Kasumi-1 (cell line): Measurements from ENCODE around the gene KCNK4.

Experiments
- DNase-seq, 2 experiments: peaks; one replicate each; lab custom pipeline; 2025; lab: John Stamatoyannopoulos, UW

KCNK4 gene

DNA sequence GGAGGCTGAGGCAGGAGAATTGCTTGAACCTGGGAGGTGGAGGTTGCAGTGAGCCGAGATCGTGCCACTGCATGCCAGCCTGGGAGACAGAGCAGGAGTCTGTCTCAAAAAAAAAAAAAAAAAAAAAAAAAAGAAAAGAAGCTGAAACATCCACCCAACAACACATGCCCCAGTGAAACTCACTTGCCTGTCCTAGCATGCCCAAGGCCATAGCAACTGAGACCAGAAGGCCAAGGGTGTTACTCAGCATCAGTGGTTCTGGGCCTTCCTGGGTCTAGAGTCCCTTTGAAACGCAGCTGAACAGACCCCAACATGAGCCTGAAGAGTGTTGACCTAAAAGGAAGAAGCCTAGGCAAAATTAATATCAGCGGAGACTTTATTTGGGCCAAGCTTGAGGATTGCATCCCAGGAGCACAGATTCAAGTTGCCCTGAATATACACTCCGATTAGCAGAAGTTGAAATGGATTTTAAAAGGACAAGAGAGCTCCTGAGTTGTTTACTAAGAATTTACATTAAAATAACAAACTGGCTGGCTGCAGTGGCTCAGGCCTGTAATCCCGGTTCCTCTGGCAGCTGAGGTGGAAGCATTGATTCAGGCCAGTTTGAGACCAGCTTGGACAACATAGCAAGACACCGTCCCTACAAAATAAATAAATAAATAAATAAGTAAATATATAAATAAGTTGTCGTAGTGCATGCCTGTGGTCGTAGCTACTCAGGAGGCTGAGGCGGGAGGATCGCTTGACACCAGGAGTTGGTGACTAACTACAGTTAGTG lies 33.8 kb downstream of the KCNK4 start:
- DNase-seq = no peak

DNA sequence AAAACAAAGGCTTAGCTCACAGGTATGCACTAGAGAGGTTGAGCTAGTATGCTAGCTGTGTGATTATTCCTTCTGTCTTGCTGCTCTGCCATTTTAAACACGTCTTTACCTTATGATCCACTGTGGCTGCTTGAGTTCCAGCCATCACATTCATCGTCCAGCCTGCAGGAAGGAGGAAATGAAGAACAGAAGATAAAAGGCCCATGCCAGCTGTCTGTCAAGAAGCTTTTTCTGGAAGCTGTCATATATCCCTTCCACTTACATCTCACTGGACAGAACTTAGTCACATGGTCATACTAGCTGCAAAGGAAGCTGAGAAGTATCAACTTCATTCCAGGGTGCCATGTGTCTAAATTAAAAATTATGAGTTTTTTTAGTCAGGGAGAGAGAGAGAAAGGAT lies 36.3 kb downstream of the KCNK4 start:
- no peak for DNase-seq

DNA sequence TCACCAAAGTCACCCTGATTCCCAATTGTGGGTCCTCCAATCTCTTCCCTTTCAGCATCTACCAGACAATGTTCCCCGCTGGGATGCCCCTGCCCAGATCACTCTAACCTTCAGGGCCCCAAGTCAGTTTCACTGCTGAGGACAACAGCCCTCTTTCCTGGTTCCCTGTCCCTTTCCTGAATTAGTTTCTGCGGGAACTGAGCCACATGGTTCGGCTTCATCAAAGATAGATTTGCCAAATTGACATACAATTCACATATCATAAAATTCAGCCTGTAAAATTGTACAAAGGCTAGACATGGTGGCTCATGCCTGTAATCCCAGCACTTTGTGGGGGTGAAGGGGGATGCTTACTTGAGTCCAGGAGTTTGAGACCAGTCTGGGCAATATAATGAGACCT lies 36.9 kb downstream of the KCNK4 start:
- DNase-seq = no peak

DNA sequence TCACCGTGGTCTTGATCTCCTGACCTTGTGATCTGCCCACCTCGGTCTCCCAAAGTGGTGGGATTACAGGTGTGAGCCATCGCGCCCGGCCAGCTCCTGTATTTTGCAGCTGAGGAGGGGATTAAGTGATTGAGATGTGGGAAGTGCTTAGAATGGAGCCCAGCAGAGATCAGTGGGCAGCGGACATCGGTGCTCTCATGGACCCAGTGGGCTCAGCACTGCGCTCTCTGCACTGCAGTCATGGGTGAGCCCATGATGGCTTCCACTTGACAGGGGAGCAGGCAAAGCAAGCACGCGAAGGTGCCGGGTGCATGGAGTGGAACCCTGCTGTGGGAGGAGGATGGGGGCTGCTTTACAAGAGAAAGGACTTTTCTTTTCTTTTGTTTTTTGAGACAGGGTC lies 39.8 kb downstream of the KCNK4 start:
- DNase-seq = no peak

DNA sequence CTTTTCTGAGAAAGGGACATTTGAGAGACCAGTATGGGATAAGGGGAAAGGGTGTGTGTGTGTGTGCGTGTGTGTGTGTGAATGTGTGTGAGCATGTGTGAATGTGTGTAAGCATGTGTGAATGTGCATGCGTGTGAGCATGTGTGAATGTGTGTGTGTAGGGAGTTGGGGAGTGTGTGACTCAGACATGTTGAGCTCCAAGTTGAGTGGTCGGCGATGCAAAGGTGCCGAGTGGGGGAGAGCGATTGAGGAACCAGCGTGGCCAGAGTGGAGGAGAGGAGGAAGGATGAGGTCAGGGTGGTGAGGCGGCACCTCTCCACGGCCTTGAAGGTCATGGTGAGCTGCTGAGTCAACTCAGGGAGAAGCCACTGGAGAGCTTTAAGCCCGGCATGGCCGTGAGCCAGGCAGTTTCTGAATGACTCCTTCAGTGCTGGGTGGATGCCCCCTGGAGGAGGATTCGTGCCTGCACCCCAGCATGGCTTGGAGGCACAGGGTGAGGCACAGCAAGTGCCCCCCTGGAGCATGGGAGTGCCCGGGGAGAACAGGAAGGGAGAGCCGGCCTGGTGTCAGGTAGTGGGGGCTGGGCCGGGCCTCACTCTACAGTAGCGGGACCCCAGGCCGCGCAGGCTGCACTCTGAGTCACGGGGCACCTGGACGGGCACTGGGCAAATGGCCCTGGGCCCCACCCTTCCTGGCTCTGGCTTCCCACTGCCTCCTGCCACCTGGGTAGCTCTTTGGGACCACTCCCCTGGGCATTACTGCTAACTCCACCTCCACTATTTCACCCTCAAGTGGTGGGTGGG lies 40.7 kb downstream of the KCNK4 start:
- DNase-seq = peak; percentile 80 to 82

DNA sequence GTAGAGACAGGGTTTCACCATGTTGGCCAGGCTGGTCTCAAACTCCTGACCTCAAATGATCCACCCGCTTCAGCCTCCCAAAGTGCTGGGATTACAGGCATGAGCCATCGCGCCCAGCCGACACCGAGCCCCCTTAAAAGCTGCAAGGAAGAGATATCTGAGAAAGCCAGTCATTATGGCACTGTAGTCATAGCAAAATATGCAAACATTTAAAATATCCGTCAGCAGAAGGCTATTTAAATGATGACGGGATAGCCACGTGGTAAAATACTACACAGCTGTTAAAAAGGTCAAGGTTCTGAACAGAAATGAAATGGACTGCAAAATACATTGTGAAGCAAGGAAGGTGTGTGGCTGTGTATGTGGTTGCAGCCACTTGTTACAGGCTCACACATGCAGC lies 42.5 kb downstream of the KCNK4 start:
- peak; percentile 9 to 16 for DNase-seq

DNA sequence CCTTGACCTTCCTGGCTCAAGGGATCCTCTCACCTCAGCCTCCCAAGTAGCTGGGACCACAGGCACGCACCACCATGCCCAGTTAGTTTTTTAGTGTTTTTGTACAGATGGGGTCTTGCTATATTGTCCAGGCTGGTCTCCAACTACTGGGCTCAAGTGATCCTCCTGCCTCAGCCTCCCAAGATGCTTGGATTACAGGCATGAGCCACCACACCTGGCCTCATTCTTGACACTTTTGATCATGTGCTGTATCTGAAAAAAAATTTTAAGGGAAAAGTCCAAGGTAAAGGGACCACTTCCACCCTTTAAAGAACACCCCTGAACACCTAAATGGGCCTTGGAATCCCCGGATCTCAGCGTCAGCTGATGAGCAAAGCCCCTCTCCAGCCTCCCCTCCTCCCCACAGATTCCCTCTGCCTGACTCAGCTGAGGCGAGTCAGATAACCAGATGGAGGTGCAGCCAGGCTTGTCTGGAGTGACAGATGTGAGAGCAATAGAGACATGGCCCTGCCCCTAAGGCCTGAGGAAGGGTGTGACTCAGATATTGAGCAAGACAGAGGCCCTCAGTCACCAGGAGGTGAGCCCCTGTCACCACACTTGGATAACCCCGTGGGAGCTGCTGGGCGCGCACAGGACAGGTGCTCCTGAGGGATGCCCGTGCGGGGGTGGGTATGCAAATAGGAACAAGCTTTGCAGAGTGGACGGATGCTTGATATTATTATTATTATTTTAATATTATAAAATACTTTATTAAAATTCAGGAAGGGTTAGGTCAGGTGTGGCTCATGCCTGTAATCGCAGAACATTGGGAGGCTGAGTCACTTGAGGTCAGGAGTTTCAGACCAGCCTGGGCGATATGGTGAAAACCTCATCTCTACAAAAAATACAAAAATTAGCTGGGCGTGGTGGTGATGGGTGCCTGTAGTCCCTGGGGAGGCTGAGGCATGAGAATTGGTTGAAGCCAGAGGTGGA lies 43.9 kb downstream of the KCNK4 start:
- peak; percentile 88 to 91 for DNase-seq

DNA sequence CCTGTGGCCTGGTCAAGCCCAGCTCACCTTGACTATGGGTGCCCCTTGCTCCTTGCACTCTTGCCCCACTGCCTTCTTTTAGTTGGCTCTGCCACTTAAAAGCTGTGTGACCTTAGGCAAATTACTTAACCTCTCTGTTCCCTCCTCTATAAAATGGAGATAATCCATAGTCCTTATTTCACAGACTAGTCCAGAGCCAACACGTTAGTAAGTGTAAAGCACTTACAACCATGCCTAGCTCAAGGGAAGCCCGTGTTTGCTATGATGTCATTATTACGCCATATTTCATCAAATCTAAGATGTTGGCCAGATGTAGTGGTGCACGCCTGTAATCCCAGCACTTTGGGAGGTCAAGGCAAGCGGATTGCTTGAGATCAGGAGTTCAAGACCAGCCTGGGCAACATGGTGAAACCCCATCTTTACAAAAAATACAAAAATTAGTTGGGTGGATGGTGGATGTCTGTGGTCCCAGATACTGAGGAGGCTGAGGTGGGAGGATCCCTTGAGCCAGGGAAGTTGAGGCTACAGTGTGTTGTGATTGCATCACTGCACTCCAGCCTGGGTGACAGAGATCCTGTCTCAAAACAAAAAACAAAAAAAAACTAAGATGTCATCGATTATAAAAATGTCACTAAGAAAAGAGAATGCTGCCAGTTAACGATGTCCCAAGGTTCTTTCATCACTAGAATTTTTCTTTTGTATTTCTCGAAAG lies 46.6 kb downstream of the KCNK4 start:
- DNase-seq = no peak

DNA sequence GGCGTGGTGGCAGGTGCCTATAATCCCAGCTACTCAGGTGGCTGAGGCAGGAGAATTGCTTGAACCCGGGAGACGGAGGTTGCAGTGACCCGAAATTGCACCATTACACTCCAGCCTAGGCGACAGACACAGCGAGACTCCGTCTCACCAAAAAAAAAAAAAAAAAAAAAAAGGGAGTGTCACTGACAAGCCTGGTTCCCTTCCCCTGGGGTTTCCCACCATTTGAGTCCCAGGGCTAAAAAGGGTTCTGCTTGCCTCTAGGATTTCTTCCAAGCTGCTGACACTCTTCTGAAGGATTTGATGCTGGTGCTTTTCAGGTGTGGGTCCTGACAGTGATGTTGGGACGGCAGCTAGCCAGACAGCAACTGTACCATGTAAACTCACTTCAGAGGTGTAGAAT lies 47.6 kb downstream of the KCNK4 start:
- DNase-seq = no peak

DNA sequence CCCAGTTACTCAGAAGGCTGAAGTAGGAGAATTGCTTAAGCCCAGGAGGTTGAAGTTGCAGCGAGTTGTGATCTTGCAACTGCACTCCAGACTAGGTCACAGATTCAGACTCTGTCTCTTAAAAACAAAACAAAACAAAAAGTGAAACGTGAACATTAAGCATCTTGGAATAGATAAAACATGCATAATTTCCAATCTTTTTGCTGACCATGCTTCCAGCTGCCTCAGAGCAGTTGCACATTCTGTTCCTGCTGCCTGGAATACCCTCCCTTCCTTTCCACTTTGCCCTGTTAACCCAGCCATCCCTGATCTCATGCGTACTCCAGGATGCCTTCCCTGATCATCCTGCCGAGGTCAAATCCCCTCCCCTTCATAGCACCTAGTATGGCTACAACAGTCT lies 48.2 kb downstream of the KCNK4 start:
- no peak for DNase-seq

DNA sequence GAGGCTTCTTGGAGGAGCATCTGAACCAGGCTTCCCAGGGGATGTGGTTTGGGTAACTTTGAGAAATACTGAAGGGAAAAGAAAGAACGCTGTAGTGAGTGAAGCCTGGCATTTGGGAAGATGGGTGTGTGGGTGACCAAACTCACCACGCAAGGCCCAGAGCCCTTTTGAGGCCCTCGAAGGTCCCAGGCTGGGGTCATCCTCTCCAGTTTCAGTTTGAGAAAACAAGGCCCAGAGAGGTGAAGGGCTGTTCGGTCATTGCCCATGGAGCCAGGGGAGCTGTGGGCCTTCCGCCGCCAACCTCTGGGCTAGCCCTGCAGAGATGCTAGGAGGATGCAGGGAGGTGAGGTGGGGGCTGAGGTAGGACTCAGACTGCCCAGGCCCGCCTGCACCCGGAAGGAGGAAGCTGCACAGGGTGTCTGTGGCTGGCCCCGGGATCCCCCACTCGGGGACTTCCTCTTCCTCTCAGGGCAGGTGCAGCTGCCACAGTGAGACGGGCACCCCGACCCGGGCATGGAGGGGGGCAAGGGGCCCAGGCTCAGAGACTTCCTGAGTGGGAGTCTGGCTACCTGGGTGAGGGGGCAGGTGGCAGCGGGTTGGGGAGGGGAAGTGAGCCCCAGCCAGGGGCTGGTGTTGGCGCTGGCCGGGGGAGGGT lies 48.8 kb downstream of the KCNK4 start, which contains the start of gene CCDC88B:
TSS of gene CCDC88B (plus strand) at position 451 of the 655 bp plus-strand sequence. CDS start at position 514, 63 bp downstream.
- DNase-seq = peak; percentile 58 to 68

DNA sequence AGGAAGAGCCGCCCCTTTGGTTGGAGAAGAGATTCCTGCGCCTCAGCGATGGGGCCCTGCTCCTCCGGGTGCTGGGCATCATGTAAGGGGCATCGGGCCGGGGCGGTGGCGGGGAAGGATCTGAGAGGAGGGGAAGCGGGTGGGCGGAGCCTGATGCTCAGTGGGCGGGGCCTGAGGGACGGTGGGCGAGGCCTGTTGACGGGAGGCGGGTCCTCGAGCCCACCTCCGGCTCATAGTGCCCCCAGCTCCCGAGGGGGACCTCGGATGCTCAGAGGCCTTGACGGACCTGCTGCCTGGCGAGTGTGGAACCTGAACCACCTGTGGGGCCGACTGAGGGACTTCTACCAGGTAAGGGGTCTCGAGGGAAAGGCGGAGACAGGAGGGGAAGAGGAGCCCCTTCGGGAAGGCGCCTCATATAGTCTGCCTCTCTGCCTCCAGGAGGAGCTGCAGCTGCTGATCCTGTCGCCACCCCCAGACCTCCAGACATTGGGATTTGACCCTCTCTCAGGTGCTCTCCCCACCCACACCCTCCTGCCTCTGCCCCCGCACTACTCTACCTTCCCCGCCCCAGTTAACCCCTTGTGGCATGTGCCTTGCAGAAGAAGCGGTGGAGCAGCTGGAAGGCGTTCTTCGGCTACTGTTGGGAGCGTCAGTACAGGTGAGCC lies 49.7 kb downstream of the KCNK4 start:
- DNase-seq = peak; percentile 42 to 59

DNA sequence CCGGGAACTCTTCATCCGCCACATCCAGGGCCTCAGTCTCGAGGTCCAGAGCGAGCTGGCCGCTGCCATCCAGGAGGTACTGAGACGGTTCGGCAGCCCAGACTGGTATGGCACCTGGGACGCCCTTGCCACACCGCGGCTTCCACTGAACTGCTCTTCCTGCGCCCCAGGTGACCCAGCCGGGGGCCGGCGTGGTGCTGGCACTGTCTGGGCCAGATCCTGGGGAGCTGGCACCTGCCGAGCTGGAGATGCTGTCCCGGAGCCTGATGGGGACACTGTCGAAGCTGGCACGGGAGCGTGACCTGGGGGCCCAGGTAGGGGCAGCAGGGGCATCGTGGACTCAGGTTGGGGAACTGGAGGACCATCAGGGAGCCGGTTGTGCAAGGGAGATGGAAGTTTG lies 50.3 kb downstream of the KCNK4 start:
- DNase-seq = no peak

DNA sequence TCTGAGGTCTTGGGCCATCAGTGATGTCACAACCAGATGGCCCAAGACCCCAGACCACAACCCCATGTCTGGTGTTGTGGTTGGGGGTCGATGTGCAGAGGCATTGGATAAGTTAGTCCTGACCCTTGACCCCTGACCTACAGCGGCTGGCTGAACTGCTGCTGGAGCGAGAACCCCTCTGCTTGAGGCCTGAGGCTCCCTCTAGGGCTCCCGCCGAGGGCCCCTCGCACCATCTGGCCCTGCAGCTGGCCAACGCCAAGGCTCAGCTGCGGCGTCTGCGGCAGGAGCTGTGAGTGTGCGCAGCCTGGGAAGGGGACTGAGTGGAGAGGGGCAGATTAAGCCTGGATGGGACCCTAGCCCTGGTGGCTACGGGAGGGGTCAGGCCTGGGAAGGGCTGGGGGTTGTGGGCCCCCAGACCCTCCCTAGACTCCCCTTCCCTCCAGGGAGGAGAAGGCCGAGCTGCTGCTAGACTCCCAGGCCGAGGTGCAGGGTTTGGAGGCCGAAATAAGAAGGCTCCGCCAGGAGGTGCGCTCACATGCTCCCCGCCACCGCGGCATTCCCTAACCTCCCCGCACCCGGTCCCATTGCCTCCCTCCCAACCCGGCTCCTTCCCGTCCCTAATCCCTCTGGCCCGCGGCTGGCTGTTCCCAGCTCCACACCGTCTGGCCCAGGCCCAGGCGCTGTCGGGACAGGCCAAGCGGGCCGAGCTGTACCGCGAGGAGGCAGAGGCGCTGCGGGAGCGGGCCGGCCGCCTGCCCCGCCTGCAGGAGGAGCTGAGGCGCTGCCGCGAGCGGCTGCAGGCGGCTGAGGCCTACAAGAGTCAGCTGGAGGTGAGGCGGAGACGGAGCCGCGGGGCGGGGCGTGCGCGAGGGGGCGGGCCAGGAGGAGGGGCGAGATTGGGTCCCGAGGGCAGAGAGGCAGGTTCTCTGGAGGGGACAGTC lies 51.0 kb downstream of the KCNK4 start:
- peak; percentile 79 to 87 for DNase-seq

DNA sequence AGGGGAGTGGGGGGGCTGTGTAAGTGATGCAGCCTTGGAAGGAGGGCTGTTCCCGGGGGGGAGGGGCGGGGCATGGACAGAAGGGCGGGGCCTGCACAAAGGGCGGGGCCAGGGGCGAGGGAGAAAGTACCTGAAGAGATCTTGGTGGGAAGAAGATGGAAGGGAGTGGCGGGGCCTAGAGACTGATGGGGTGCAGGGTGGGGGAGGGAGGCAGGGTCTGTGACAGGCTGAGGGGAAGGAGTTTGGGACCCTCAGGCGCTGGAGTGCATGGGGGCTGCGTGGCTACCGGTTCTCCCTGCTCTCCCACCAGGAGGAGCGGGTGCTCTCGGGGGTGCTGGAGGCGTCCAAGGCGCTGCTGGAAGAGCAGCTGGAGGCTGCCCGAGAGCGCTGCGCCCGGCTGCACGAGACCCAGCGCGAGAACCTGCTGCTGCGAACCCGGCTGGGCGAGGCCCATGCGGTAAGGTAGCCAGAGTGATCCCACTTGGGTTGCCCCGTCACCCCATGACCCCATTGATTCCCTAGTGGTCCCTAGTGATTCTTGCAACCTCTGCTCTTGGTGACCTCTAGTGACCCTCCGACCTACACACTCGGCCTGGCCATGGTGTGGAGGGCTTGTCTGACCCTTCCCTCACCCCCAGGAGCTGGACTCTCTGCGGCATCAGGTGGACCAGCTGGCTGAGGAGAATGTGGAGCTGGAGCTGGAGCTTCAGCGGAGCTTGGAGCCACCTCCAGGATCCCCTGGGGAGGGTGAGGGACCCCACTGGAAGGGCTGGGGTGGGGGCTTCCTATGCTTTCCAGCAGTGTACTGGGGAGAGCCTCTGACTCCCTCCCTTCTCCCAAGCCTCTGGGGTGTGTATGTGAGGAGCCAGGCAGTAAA lies 52.0 kb downstream of the KCNK4 start:
- DNase-seq = no peak

DNA sequence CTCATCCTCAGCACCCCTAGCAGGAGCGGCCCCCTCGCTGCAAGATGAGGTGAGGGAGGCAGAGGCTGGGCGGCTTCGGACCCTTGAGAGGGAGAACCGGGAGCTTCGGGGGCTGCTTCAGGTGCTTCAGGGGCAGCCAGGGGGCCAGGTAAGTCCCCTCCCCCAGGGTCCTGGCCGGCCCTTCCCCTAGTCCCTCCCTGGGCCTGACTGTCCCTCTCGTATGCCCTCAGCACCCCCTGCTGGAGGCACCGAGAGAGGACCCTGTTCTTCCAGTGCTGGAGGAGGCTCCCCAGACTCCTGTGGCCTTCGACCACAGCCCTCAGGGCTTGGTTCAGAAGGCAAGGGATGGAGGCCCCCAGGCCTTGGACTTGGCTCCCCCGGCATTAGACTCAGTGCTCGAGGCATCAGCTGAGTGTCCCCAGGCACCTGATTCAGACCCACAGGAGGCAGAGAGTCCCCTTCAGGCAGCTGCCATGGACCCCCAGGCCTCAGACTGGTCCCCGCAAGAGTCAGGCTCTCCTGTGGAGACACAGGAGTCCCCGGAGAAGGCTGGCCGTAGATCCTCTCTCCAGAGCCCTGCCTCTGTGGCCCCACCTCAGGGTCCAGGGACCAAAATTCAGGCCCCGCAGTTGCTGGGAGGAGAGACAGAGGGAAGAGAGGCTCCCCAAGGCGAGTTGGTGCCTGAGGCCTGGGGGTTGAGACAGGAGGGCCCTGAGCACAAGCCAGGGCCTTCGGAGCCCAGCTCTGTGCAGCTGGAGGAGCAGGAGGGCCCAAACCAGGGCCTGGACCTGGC lies 52.9 kb downstream of the KCNK4 start:
- peak in 1 of 2 experiments; percentile 7 for DNase-seq

DNA sequence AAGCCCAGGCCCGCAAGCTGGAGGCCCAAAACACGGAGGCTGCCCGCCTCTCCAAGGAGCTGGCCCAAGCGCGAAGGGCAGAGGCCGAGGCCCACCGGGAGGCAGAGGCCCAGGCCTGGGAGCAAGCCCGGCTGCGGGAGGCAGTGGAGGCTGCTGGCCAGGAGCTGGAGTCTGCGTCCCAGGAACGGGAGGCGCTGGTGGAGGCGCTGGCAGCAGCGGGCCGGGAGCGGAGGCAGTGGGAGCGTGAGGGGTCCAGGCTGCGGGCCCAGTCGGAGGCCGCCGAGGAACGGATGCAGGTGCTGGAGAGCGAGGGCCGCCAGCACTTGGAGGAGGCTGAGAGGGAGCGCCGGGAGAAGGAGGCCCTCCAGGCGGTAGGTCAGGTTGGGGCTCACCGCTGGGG lies 53.7 kb downstream of the KCNK4 start:
- DNase-seq = no peak
